Transverse colon (tissue), 4 donors: ENCODE results near the gene RSPO3.

Source experiments
- POLR2AphosphoS5 ChIP-seq, 3 donors: sonication (generic); formaldehyde crosslinking; IDR thresholded peaks; one replicate each; pipeline ENCODE4 v1.6.1; 2016; ENCODE audit warnings: antibody characterized with exemption in 3 of 3
- TF ChIP-seq, protein P1 (sequence below), 5 experiments: fragments of 200-600 bp in 3 of 5; fragments of 450-650 bp in 2 of 5; sonication (generic) in 3 of 5; IDR thresholded peaks; 1 replicate in 2 of 5; 2 replicates in 3 of 5; pipeline ENCODE4 v1.5.1; 2016 to 2017; ENCODE audit warnings: antibody characterized with exemption in 5 of 5, inconsistent platforms in 3 of 5, mild to moderate bottlenecking in 2 of 5, moderate library complexity in 1 of 5

DNA sequence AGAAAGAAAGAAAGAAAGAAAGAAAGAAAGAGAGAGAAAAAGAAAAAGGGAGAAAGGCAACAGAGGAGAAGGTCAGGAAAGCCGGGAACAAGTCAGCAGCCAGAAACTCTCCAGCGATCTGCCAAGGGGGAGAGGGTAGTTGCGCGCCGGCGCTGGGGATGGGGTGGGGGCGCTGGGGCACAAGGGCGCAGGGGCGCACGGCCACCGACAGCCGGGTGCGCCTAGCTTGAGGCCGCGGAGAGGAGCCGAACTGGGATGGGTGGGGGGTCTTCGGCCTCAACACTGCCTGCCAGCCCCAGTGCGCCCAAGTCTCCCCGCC is 533 bp upstream of the RSPO3 start:
- TF ChIP-seq, protein P1, sequence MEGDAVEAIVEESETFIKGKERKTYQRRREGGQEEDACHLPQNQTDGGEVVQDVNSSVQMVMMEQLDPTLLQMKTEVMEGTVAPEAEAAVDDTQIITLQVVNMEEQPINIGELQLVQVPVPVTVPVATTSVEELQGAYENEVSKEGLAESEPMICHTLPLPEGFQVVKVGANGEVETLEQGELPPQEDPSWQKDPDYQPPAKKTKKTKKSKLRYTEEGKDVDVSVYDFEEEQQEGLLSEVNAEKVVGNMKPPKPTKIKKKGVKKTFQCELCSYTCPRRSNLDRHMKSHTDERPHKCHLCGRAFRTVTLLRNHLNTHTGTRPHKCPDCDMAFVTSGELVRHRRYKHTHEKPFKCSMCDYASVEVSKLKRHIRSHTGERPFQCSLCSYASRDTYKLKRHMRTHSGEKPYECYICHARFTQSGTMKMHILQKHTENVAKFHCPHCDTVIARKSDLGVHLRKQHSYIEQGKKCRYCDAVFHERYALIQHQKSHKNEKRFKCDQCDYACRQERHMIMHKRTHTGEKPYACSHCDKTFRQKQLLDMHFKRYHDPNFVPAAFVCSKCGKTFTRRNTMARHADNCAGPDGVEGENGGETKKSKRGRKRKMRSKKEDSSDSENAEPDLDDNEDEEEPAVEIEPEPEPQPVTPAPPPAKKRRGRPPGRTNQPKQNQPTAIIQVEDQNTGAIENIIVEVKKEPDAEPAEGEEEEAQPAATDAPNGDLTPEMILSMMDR (IDR thresholded peaks at IDR 0.05) = no peak
- TF ChIP-seq POLR2AphosphoS5 (IDR thresholded peaks at IDR 0.05) = no peak
